AG10803 (cell line): ENCODE measurements around the gene FRMD4A.
A peak's percentile ranks its signal among the peaks of the same experiment; 100 is the strongest.

Source experiments
- DNase-seq: peaks from one replicate; pipeline ENCODE4 v3.0.0; 2010; ENCODE audit warnings: low read depth
- H3K4me3 ChIP-seq: 2 replicates; pipeline ENCODE4 v1.5.1; 2011; ENCODE audit warnings: mild to moderate bottlenecking, low read length, control low read depth
- CTCF ChIP-seq: conservative IDR thresholded peaks from 2 replicates; pipeline ENCODE4 v1.5.1; 2011; ENCODE audit warnings: mild to moderate bottlenecking, low read length, control low read depth, inconsistent platforms

Gene FRMD4A

GRCh38 chr10:13945390-13946208, 385.1 kb downstream of the FRMD4A start:
- no peak for TF ChIP-seq CTCF
- H3K4me3 ChIP-seq = no peak overlapping the region
- DNase-seq = peak; percentile 29

GRCh38 chr10:13944823-13945222, 385.9 kb downstream of the FRMD4A start:
- no peak for TF ChIP-seq CTCF
- no peak for DNase-seq
- H3K4me3 ChIP-seq = no peak overlapping the region

- H3K4me3 ChIP-seq = no peak overlapping the region
- no peak for DNase-seq
- no peak for TF ChIP-seq CTCF
Measured at GRCh38 chr10:13943735-13944398, 386.9 kb downstream of the FRMD4A start.

- DNase-seq = no peak
- H3K4me3 ChIP-seq = no peak overlapping the region
- TF ChIP-seq CTCF = no peak
Measured at GRCh38 chr10:13942035-13942434, 388.7 kb downstream of the FRMD4A start.

GRCh38 chr10:13939391-13939790, 391.3 kb downstream of the FRMD4A start:
- no peak for TF ChIP-seq CTCF

GRCh38 chr10:13938950-13939349, 391.8 kb downstream of the FRMD4A start:
- no peak for TF ChIP-seq CTCF
- no peak overlapping the region for H3K4me3 ChIP-seq
- peak; percentile 80 for DNase-seq

More at GRCh38 chr10:13939391-13939790, 391.3 kb downstream of the FRMD4A start:
- peak; percentile 82 for DNase-seq
- no peak overlapping the region for H3K4me3 ChIP-seq

- no peak for TF ChIP-seq CTCF
- DNase-seq = no peak
- H3K4me3 ChIP-seq = no peak overlapping the region
Measured at GRCh38 chr10:13936826-13937225, 393.9 kb downstream of the FRMD4A start.
